Fibroblast of skin of left biceps (primary cell): ENCODE results near the gene RUNX1.
A peak's percentile ranks its signal among the peaks of the same experiment; 100 is the strongest.

Source experiments
- DNase-seq, 2 experiments: peaks; one replicate each; pipeline ENCODE4 v3.0.0-alpha.2; 2013; ENCODE audit warnings: low read depth in 2 of 2

Gene RUNX1

DNA sequence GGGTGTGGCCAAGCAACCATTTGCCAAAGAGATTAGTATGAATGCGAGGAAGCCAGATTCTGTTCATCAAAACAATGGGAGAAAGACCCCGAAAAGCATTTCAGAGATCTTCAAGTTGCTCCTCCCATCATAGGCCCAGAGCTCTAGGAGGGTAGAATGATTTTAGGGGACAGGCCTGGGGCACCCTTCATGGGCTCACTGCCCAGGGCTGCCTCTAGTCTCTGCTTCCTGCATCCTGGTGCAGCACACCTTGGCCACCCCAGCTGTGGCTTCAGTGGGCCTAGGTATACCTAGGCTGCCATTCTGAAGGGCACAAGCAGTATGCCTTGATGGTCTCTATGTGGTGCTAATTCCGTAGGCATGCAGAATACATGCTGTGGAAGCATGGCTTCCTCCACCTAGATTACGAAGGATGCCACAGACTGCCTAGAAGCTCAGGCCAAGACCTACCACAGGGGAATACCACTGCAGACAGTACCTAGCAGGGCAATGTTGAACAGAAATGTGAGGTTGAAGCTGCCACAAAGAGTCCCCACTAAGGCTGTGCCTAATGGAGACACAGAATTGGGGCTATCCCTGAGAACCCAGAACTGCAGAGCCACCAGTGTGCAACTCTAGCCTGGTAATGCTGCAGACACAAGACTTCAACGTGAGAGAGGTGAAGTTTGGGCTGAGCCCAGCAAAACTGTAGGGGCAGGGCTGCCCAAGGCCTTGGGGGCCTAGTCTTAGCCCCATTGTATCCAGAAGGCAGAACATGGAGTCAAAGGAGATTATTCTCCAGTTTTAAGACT, 221.5 kb downstream of the RUNX1 start:
- DNase-seq: no peak

DNA sequence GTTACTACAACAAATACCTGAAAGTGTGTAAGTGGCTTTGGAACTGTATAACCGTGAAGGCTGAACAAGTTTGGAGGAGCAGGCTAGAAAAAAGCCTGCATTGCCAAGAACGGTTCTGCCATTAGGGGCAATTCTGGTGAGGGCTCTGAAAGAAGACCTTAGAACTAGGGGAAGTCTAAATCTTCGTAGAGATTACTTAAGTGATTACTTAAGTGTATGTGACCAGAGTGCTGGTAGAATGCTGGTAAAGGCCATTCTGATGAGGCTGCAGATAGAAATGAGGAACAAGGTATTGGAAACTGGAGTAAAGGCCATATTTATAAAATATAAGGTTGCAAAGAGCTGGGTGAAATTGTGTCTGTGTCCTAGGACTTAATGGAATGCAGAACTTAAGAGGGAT, 222.3 kb downstream of the RUNX1 start:
- DNase-seq: no peak

DNA sequence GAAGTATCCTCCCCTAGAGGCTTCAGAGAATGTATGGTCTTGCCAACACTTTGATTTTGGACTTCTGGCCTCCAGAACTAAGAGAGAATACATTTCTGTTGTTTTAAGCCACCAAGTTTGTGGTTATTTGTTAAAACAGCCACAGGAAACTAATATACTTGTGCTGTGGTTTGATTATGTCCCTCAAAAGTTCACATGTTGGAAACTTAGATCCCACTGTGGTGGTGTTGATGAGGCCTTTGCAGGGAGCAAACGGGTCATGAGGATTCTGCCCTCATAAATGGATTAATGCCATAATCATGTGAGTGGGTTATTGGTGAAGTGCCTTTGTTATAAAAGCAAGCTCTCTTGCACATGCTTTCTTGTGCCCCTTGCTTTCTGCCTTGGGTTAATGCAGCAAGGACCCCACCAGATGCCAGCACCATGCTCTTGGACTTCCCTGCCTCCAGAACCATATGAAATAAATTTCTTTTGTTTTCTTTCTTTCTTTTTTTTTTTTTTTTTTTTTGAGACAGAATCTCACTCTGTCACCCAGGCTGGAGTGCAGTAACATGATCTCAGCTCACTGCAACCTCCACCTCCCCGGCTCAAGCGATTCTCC, 223.1 kb downstream of the RUNX1 start:
- DNase-seq: no peak

DNA sequence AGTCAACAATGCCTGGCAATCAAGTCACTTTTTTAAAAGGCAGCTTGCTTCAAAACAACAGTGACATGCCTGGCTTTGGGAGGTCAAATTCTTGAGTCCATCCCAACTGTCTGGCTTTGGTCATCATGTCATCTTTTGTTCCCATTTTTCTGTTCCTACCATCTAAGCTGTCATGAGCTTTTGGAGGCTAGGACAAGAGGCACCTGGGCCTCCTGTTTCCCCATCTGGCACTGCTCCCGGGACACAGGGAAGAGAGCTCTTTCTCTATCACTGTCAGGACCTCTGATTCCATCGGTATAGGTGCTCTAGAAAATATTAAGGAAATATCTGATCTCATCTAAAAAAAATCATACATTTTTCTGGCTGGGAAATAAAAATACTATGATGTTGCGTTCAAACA, 224.0 kb downstream of the RUNX1 start:
- DNase-seq: no peak

DNA sequence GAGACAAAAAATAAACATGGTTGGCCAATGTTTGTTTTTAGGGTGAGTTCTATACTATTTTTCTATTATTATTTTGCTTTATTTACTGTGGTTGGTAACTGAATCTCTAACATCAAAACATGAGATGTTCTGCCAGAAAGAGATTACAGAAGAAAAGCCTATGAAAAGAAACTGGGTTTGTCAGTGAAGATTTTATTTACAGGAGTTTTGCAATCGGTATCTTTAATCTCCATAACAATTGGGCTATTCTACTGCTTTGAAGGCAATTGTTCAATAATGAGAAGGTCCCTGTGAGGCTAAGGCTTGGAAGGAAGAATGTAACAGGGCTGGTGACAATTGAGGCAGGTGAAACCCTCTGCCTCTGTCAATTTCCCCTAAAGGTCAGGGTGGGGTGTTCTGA, 224.8 kb downstream of the RUNX1 start:
- no peak for DNase-seq

GRCh38 chr21:34822942-34823341, 226.2 kb downstream of the RUNX1 start:
- no peak for DNase-seq

GRCh38 chr21:34822168-34822567, 226.9 kb downstream of the RUNX1 start:
- DNase-seq: no peak

GRCh38 chr21:34821717-34822116, 227.4 kb downstream of the RUNX1 start:
- DNase-seq: no peak

DNA sequence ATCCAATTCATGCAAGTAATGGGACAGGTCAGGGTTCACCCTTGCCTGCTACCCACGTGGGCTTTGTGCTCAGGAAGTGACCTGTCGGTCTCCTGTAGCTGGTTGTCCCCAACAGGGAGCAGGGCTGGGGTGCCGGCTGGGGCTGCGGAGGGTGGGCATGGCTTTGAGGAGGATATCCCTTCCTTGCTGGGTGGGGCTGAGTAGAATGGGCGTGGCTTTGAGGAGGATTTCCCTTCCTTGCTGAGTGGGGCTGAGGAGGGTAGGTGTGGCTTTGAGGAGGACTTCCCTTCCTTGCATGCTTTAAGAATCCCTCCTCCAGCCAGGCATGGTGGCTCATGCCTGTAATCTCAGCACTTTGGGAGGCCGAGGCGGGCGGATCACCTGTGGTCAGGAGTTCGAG, 229.1 kb downstream of the RUNX1 start:
- DNase-seq: no peak

DNA sequence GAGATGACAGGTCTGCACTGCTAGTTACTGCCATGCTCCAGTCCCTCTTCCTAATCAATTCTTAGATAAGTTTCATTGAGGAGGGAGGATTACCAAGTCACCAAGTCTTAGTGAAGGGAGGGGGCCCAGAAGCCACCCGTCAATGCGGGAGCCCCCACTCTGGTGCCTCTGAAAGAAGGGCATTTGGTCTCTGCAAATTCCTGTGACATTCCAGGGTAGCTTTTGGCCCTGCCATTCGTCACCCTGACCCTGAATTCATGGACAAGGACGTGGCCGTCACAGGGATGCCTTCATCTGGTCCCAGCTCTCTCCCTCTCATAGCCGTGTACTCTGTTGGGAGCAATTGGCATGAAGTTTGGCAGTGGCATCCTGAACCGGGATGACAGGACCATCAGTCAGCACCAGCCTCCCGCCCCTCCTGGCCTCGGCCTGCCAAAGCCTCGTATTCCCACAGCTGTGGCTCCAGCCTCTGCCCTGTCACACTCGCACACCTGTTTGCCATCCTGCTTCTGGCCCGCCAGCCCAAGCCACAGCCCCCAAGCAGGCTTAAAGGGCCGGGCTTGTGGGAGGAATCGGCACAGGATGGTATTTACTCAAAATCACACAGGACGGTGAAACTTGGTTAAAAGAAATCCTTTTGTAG, 229.6 kb downstream of the RUNX1 start:
- DNase-seq: no peak

DNA sequence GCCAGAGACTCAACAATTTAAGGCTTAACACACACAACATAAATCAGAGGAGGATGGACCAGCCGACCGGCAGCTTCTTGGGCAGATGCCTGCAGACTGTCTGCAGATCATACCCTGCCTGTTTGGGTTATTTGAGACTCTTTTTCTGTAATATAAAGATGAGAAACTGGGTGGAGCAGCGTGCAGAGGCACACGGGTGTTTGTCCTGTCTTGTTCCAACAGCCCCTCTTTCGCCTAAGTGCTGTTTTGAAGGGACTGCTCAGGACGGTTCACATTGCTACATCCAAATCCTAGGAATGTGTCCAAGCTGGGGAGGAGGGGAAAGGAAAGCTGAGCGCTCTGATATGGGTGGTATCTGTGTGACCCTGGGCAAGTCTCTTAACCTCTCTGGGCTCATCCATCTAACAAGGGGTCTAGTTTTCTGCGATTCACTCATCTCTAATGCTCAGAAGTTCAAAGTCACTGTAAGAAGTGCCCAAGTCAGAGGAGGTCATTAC, 230.4 kb downstream of the RUNX1 start:
- no peak for DNase-seq

DNA sequence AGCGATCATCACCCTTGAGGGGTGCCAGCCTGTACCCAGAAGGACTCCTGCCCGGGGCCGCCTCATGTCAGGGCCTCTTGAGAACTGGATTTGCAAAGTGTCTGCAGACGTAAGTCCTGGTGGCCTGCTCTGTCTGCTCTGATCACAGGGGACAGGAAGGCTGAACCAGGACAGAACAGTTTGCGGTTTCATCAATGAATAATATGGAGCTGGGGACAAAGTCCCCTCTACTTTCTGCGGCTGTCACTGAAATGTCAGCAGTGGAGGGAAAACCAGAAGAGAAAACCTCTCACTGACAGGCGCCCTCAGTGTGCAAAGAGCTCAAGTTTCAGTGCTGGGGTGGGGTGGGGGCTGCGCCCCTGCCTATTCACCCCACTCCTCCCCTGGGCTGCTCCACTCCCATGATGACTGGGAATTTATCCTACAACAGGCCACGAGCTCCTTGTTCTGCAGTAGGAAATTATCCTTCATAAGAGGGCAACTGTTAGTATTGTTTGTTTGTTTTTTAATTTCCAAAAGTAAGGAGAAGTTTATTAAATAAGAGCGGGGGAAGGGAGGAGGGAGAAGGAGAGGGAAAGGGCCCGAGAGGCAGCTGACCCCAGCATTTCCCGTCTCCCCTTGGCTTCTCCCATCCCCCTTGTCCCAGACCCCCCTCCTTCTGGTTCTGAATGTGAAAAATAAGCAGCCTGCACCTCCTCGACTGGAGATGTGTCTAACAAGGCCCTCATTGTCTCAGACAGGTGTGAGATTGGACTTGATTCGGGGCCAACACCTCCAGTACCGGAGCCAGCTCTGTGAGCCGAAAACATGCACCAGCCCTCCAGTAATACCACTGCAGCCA, 231.1 kb downstream of the RUNX1 start:
- no peak for DNase-seq

DNA sequence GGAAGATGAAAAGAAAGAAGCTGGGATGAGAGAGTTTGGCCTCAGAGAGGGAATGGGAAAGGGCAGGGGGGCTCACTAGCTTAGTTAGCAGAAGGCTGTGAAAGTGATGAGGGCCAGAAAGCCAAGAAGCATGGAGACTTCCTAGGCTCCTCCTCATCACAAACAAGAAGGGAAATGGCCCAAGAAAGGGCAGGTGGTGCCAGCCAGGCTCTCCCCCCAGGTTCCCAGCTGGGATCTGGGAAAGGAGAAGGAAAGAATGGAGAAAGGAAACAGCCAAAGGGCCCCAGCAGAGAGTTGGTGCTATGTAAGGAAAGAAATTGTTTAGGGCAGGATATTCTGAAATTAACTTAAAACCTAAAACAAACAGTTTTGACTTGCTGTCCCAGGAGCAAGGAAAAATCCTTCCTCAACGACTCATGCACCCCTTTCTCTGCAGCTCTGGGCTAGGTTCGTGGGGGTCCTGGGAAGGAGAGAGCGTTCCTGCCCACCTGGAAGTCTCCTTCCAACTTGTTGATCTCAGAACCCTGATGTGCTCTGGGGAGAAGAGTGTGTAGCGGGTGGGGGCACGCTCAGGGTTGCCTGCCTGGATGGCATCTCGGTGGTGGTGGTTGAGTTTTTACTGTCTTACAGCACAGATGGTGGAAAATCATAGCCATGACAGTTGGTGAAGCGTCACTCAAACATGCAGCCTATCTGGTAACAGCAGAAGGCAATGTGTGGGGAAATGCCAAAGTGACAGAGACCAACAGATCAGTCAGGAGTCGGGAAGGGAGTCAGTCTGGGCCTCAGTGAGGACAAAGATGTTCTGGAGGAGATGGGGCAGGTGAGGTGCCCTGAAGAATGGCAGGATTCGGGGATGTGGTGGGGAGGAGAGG, 233.0 kb downstream of the RUNX1 start:
- DNase-seq: no peak

DNA sequence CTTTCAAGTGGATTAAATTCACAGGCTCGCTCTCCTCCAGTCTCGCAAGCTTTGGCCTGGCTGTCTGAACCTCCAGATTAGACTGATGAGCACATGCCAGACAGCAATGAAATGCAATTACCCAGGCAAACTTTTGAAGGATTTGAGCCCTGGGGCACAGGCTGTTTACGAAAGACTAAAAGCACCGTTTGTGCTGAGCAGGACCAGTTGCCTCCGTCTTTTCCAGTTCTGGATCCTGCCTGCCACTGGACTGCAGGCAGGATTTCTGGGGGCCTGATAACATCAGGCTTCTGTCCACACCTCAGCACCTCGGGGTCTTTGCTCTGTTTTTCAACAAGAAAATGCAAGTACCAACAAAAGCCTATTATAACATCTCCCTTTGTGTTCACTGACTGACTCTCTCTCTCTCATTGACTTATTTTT, 234.6 kb downstream of the RUNX1 start:
- DNase-seq: no peak

- DNase-seq: no peak
Measured at GRCh38 chr21:34813266-34813894, 235.7 kb downstream of the RUNX1 start.

DNA sequence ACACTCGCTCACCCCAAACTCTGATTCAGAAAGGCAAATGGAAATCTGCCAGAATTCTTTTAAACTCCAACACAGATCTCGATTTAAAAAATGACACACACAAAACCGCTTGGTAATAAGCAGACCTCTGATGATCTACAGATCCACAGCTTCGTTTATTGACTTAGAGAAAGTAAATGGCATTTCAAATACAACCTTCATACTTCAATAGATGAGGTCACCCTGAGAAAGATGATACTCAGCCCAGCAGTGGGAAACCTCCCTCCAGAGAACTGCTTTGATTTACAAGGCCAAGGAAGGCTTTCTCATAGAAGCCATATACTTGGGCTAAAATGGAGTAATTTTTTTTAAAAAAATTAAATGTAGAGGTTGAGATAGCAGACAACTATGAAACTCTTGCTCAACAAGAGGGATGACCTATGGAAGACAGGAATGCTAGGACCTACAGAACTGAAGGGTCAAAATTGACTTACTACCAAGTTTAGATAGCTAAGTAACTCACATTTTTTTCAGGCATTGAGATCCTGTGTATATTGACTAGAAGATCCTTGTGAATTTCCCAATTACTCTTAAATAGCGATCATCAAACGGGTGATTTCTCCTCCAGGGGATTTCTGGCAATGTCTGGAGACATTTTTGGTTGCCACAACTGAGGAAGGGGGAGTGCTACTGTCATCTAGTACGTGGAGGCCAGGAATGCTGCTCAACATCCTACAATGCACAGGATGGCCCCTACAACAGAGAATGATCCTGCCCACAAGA, 236.4 kb downstream of the RUNX1 start:
- peak; percentile 88 to 89 for DNase-seq

DNA sequence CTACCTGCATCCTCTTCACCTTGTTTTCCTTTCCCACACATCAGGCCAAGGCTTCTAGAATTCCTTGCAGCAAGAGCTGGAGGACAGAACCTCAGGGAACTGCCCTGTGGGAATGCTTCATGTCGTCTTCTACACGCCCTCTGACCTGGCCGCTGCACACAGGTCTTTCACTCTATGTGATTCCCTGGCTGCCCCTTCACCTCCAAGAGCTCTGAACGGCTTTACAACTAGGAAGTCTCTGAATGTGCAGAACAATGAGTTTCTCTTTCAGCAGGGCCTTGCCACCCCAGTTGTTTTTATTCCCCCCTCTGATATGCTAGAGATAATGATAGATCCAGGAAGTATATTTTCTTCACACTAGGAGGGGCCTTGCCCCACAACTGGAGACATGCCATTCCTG, 237.7 kb downstream of the RUNX1 start:
- no peak for DNase-seq

DNA sequence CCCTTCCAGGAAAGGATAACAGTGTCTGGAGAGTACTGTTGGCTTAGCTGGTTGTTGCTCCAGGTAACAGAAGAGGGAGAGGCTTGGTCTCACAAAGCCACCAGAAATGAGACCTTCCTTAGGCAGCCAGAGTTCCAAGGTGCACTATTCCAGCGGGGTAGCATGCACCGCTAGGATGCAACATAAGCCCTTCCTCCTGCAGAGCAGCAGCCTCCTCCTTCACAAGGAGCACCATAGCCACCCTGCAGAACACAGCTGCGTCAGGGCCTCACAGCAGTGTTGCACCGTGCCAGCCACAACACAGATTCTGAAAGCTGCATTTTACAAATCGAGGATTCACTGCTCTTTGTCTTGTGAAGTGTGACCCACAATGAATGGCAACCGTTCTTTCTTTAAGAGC, 238.3 kb downstream of the RUNX1 start:
- no peak for DNase-seq

- no peak for DNase-seq
Measured at GRCh38 chr21:34809822-34810221, 239.3 kb downstream of the RUNX1 start.
